Stimulated activated CD8-positive, alpha-beta memory T cell treated with anti-CD3 and anti-CD28 coated beads, Interleukin-4, amount 100 ng/mL, for 4 hours (primary cell): ENCODE results near the gene POM121L12.

Experiments used
- DNase-seq, 2 donors: peaks; one replicate each; pipeline ENCODE4 v3.0.0-alpha.2; 2020; ENCODE audit warnings: low read depth in 2 of 2, low spot score in 1 of 2

POM121L12 gene

DNA sequence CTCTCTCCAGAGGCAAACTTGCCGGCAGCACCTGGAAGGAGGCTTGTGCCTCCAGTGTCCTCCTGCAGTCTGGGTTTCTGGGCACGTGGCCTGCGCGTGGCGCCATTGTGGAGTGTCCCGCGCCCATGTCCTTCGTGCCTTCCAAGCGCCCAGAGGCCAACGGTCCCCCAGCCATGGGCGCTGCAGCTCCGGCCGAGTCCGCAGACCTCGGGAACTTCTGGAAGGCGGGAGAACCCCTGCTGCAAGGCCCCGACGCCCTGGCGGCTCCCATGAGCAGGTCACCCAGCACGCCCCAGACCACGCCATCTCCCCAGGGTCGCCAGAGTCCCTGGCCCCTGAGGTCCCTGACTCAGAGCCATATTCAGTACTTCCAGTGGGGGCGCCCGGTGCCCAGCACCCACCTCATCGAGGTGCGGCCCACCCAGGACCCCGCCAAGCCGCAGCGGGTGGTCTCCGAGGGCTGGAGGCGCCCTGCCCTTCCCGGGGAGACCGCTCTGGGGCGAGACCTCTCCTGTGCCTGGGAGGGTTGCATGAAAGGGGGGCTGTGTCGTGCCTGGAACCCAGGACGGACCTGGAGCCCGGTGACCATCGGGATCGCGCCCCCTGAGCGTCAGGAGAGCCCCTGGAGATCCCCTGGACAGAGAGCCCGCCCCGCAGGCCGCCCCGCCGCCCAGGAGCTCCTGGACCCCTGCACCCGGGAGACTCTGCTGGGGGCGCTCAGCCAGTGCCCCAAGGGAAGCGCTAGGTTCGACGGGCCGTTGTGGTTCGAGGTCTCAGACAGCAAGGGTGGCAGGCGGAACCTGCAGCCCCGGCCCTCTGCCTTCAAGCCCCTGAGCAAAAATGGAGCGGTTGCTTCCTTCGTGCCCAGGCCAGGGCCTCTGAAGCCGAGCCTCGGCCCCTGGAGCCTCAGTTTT lies at the start of gene POM121L12:
TSS of gene POM121L12 (plus strand) at position 135 of the 914 bp plus-strand sequence. CDS start at position 174, 39 bp downstream.
- DNase-seq: no peak

DNA sequence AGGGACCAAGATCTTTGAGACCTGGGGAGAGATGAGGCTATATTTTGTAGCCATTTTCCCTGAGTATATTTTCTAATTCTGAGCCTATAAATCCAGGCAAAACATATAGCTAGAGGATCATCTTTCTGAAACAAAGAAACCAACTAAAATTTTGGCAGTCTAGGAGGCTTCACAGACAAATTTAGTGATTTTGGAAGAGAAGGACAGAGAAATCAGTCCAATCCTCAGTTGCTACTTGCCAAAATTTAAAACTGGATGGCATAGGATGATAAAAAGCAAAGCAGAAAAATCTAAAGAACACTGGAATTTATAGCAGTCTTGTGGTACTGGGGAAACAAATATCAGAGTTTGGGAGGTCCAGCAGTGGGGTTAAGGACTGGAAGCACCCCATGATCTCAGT lies 43.4 kb upstream of the POM121L12 start:
- DNase-seq: no peak

DNA sequence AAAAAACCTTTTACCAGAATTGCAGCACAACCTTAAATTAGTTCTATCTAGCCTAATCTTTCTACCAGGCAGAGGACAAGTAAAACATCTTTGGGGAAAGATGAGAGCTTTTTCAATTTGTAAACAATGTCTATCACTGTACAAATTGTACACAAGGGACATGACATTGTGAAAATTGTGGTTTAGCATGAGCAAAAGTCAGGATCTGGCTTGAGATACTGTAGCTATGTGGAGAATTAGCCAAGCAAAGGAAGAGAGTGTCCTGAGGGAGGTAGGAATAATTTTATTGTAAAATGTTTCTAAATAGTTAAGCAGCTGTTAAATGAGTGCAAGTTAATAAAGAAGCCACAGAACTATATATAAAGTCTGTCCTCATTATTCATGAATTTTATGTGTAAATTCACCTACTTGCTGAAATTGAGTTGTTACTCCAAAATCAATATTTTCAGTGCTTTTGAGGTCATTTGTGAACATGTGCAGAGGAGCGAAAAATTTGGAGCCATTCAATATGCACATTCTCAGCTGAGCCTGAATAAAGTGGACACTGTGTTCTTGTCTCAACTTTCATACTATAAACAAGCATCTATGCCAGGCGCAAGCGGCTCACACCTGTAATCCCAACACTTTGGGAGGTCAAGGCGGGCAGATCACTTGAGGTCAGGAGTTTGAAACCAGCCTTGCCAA lies 42.8 kb upstream of the POM121L12 start:
- DNase-seq: no peak

DNA sequence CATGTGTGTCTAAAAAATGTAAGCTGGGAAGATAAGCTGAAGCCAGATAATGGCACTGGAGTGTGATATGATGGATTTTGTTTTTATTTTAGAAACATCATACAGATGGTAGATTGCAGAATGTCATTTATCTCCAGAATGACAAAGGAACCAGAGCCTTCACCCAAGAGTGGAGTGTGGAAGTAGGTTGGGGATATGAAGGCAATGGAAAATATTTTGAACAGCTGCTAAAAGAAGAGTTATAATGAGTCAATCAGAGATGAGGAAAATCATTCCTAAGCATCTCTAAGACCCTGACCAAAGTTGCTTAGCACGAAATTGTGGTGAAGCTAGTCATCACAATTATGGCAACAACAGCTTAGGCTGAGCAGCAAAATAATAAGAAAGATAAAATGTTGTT lies 39.8 kb upstream of the POM121L12 start:
- DNase-seq: no peak

DNA sequence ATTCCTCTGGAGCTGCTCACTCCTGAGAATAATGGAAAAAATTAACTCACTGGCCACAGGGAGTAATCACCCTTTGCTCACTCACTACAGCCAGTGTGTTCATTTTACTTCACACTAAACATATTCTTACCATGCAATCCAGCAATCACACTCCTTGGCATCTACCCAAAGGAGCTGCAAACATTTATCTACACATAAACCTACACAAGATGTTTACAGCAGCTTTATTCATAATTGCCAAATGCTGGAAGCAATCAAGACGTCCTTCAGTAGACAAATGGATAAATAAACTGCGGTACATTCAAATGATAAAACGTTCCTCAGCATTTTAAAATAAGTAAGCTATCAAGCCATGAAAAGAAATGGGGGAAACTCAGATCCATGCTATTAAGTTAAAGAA lies 34.2 kb upstream of the POM121L12 start:
- DNase-seq: no peak

DNA sequence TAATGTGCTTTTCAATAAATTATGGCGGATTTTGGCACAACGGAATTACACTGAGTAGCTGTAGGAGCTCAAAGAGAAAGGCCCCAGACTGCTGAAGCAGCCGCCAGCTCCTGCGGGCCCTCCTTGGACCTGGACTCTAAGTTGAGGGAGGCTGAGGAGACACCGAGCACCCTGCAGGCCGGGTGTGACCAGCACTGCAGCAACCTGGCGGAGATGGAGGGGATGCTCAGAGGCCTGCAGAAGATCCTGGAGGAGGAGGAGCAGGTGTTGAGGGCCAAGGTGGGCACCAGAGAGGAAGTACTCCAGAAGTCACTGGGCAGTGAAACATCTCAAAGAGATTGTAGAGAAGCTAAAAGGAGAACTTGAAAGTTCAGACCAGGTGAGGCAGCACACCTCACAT lies 33.0 kb upstream of the POM121L12 start:
- DNase-seq: no peak

DNA sequence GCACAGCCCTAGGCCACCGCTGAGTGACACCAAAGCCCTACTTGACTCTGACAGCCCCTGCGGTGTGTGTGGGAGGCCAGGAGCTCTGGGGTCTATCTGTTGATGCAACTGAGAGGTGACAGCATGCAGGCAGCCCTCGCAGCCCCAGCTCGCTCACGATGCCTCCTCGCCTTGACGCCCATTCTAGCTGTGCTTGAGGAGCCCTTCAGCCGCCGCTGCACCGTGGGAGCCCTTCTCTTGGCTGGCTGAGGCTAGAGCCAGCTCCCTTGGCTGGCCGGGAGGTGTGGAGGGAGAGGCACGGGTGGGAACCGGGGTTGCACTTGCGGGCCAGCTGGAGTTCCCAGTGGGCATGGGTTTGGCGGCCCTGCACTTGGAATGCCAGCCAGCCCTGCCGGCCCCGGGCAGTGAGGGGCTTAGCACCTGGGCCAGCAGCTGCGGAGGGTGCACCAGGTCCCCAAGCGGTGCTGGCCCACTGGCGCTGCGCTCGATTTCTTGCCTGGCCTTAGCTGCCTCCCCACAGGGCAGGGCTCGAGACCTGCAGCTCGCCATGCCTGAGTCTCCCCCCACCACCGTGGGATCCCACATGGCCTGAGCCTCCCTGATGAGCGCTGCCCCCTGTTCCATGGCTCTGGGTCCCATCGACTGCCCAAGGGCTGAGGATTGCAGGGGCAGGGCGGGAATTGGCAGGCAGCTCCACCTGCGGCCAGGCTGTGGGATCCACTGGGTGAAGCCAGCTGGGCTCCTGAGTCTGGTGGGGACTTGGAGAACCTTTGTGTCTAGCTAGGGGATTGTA lies 31.6 kb upstream of the POM121L12 start:
- DNase-seq: no peak

DNA sequence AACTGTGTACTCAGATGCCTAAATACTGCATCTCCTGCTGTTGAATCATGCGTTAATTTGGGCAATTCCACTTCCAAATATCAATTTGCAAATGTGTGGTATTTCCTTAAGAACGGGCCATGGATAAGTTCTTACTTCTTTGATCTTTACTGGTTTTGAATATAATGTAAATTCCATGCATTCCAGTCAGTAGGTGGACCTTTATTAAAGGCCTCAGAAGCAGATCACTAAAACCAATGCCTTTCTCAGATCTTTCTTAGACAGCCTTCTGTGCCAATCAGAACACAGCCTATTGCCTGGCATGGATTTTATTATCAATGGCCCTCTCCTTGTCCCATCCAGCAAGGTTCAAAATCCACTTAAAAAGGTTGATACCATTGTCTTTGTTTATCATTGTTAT lies 21.5 kb upstream of the POM121L12 start:
- no peak for DNase-seq

DNA sequence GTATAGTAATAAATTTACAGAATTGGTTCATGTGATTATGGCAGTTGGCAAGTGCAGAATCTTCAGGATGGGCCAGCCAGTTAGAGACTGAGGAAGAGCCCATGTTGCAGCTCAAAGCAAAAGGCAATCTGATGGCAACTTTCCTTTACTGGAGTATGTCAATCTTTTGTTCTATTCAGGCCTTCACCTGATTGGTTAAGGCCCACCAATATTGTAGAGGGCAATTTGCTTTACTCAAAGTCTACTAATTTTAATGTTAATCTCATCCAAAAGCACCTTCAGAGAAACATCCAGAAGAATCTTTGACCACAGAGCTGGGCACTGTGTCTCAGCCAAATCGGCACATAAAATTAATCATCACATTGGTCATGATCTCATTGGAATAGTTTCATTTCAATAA lies 20.0 kb upstream of the POM121L12 start:
- DNase-seq: no peak

DNA sequence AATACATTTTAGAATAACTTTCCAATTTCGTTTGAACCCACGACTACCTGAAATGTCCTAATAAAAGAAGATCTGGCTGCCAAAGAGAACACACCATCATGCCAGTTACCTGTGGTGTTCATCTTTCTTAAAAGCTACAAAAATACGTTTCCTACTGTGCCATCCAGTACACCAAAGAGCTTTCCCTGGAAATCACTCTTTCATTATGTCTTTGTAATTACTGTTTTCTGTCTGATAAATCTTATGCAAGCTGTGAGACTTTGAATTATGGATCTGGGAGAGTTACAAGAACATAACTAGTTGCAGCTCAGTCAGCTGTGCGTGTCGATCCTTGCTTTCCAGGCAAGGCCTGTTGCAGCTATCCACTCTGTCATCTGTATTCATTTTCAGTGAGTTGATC lies 12.5 kb upstream of the POM121L12 start:
- no peak for DNase-seq

DNA sequence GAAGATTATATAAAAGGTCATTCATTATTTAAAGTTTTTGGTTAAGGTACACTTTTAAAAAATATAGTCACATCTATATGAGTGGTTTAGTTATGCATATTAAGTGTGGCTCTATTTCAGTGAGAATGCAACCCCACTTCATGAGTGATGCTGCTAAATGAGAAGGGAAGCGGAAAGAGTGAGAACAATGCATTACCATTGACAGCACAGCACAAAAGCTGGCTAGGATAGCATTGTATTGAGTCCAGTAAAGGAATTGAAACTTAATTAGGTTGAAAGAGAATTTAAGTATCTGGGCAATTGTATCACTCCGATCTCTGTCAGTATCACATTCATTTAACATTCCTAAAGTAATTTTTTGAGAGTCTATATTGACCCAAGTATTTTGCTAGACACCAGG lies 13.2 kb downstream of the POM121L12 start:
- no peak for DNase-seq

DNA sequence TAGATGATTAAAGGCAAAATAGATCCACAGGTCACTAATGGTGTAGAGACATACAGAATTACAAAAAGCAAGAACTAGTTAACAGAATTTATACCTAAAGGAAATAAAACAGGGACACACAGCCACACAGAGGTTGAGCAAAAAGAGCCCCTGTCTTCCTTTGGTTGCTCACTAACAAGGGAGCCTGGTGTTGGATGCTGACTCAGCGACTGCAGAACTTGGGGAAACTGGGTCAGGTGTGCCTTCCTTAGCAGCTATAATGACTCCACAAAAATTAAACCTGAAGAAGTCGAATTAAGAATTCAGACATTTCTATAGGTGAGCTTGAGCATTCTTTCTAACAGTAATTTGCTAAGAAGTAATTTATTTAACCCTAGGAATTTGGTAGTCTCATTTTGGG lies 15.0 kb downstream of the POM121L12 start:
- DNase-seq: no peak

DNA sequence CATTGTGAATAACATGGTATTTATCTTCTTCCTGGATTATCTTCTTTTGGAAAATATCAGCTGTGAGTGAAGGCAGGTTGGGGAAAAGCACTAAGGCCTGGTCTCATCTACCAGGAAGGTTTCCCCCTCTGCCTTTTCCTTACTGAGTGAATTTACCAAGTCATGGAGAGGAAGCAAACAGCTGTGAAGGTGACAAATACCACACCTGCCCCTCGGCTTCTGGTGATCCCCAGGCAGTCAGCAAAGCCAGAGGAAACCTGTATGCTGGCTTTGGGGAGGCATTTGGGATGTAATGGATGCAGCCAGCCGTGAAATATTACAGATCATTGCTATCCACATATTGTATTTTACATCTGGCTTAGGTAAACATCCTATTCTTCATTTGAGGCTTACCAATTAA lies 24.2 kb downstream of the POM121L12 start:
- no peak for DNase-seq

DNA sequence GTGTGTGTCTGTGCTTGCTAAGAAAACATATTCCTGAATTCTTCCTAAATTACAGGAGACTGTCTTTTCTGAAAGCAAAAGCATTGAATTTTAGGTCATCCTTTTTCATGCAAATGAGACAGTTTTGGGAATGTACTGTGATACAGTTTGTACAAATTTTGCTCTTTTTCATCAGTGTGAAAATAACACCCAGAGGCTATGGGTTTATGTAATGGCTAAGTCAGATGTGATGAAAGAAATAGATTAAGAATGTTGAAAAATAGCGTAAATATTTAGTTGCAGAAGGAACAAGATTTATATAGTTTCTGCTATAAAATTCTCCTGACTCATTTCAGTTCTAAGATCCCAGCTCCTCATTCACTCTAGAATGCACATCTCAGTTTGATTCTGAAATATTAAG lies 24.6 kb downstream of the POM121L12 start:
- DNase-seq: no peak

DNA sequence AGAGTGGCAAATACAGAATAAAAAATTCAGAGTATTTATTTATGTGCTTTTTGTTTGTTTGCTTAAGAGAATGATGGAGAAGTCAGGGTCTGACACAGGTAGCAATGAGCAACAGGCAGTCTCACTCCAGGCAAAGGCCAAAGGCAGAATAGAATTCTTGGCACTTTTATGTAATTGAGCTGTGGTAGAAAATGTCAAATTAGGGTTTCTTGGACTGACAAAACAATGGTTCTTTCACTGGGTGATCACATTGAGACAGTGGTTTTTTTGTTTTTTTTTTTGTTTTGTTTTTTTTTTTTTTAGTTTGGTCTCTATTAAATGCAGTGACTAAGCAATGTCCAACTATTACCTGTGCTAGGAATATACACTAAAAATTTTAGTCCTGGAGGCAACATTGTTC lies 27.4 kb downstream of the POM121L12 start:
- no peak for DNase-seq

DNA sequence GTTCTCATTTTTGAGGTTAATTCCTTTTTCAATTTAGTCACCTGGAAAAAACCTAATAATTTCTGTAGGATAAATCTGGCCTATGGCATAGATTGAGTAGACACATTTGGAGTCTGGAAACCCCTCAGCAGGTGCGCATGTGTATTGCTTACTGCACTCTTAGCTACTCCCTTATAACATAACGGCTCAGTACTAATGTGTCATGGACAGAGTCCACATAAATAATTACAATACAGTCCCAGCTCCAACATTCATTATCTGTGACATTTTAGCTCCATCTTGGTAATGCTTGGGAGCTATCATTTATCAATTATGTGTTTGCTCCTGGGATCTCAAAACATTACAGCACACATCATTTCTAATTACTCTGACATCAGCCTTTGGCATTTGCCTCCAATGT lies 33.2 kb downstream of the POM121L12 start:
- no peak for DNase-seq

DNA sequence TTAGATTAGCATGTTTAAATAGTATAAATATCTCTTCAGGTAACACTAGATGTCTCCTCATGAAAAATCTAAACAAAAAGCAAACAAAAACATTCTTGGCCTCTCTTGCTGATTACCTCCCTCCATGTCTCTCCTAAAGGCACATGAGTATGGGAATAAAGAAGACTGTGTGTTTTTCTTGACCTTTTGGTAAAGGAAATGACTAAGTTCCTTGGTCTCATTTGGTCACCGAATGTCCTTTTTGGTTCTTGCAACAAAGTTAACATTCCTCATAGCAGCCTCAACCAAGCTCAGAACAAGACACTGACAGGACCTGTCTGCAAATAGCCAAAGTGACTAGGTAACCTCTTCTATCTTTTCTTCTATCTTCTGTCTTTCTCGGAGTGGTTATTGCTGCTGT lies 35.5 kb downstream of the POM121L12 start:
- no peak for DNase-seq
